ENCODE results near the gene USP34.
"Not testable (repeated sequence)": the region's sequence is repeated elsewhere in the genome, so short reads cannot be mapped to it uniquely, and the experiment has no call there.

USP34 gene

DNA sequence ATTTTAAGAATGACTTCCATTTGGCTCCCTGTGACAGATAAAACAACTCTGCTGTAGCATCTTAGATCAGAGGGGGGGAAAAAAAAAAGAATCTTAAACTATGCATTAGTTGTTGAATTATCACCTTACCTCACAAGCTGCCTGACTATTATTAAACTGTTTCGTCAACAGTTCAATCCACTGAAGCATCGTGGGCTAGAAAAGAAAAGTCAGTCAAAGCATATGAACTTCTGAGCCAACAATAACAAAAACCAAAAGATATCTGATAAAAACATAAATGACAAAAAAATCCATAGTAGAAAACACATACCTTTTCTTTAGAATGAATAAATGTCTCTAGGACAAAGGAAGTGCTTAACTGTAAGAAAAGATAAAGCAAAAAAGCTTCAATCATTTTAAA, 235.2 kb downstream of the USP34 start:
- DNase-seq: no peak

GRCh38 chr2:61233581-61233980, 237.3 kb downstream of the USP34 start:
- no peak for DNase-seq

- DNase-seq: no peak
Observed at GRCh38 chr2:61229936-61230335, 241.0 kb downstream of the USP34 start.

- no peak for DNase-seq
Observed at GRCh38 chr2:61222567-61222966, 248.3 kb downstream of the USP34 start.

- no peak for DNase-seq
Observed at GRCh38 chr2:61221819-61222218, 249.1 kb downstream of the USP34 start.

GRCh38 chr2:61220768-61221167, 250.1 kb downstream of the USP34 start:
- no peak for DNase-seq

DNA sequence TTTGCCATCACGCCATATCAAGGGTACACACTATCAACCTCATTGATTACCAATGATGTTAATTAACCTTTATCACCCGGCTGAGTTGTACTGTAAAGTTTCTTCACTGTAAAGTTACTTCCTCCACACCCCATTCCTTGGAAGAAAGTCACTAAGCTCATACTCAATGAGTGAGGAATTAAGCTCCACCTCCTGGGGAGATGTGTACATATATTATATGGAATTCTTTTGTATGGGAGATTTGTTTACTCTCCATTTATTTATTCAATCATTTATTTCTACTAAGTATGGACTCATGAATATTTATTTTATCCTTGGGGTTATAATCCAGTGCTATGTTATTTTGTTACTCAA, 252.1 kb downstream of the USP34 start:
- DNase-seq: no peak

- DNase-seq: no peak
Observed at GRCh38 chr2:61218076-61218816, 252.6 kb downstream of the USP34 start.

GRCh38 chr2:61214171-61214570, 256.7 kb downstream of the USP34 start:
- DNase-seq: no peak

DNA sequence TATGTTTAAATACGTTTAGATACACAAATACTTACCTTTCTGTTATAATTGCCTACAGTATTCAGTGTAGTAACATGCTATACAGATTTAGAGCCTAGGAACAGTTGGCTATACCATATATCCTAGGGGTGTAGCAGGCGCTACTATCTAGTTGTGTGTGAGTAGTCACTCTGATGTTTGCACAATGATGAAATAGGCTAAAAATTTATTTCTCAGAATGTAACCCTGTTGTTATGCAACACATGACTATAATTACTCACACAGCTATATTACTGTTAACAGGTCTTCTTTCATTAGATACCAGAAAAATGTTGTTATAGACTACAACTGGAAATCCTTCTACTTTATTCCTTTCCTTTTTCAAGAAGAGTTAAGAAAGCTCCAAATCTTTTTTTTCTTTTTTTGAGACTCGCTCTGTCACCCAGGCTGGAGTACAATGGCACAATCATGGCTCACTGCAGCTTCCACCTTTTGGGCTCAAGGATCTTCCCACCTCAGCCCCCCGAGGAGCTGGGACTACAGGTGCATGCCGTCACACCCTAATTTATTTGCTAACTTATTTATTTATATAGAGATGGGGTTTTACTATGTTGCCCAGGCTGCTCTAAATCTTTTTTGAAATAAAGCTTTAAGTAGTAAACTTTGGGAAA, 260.4 kb downstream of the USP34 start:
- no peak for DNase-seq

DNA sequence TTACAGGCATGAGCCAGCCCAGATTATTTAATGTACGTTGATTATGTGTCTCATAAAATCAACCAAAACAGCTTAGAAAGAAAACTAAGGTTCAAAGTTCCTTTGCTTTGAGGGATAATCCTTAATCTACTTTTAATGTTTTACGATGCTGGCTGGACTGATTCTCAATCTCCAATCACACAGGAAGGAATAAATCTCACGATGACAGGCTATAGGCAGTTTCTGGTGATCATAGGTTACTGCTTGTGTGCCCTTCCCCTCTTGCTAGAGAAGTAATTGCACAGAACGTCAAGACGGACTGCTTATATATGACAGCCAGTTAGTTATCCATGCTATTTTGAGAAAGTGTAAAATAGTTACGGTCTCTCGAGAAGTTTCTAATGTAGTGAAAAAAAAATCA, 265.8 kb downstream of the USP34 start:
- no peak for DNase-seq

GRCh38 chr2:61196671-61197070, 274.2 kb downstream of the USP34 start:
- no peak for DNase-seq

DNA sequence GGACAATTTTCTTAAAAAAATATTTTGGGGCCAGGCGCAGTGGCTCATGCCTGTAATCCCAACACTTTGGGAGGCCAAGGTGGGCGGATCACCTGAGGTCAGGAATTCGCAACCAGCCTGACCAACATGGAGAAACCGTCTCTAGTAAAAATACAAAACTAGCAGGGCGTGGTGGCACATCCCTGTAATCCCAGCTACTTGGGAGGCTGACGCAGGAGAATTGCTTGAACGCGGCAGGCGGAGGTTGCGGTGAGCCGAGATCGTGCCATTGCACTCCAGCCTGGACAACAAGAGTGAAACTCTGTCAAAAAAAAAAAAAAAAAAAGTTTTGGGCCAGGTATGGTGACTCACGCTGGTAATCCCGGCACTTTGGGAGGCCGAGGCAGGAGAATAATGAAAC, 276.2 kb downstream of the USP34 start:
- DNase-seq: not testable (repeated sequence)

GRCh38 chr2:61193670-61194561, 277.0 kb downstream of the USP34 start:
- DNase-seq: no peak

DNA sequence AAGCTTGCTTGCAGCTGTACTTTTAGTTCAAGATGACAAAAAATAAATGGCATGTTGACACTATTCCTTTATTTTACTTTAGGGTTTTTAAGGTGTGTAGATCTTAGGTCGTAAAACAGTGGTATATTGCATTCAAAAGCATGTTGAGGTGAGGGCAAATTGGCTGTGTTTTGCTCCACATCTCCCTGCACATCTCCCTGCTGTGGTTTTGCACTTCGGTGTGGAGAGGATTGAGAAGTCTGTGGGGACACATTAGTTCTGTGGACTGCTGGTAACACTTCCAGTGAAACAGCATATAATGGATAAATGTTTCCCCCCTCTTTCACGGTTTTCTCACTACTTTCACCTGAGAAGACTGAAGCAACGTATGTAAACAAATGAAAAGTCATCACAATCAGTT, 283.8 kb downstream of the USP34 start:
- DNase-seq: no peak

- no peak for DNase-seq
Observed at GRCh38 chr2:61185231-61185728, 285.6 kb downstream of the USP34 start.

DNA sequence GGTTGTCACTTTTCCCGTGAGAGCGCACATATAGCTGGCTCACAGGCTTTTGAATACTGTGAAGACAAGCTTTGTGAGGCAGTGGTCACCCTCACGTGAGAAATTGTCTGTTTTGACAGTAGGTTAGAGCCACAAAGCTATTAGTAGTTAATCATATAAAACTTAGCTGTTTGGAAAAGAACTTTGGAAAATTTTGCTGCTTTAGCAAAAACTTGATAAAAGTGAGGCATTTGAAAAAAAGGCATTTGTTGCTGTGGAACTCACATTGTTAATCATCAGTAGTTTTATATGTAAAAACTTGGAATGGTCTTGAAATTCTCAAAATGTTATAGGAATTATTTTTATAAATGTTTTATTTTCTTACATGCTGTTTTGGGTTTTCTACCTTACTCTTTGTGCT, 286.6 kb downstream of the USP34 start:
- no peak for DNase-seq

DNA sequence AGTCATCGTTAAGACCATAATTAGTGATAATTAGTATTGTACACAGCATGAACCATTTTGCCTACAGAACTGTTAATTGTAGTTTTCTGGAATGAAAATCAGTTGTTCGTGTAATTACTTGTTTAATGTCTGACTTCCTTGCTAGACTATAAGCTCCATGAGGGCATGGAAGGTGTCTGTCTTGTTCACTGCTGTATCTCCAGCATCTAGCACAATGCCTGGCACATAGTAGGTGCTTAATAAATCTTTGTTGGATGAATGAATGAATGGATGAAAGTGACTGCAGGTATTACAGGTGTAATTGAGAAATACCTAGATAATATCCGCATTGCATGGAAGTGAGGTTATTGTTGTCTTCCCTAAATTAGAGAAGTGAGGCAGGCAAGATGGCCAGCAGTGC, 287.1 kb downstream of the USP34 start:
- no peak for DNase-seq

- DNase-seq: no peak
Observed at GRCh38 chr2:61182059-61182383, 288.9 kb downstream of the USP34 start.

GRCh38 chr2:61181382-61182058, 289.4 kb downstream of the USP34 start:
- DNase-seq: no peak

DNA sequence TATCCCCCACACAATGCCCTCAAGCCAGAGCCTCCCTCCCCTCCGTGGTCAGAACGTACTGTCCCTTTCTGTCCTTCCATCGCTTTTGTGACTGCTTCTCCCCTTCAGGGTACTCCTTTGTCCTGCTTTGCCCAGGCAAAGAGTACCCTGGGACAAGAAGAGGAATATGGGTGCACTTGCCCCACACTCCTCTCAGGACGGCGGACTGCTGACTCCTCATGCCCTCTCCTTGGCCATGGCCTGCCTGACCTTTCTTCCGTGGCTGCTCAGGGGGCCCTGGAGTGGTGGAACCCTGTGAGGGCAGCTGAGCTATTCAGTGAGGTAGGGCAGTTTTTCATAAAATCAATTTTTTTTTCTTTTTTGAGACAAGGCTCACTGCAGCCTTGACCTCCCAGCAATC, 290.2 kb downstream of the USP34 start:
- DNase-seq: no peak

GRCh38 chr2:61179701-61180639, 290.9 kb downstream of the USP34 start:
- DNase-seq: no peak
